ENCODE data around the gene ADRB2.
"Not testable (repeated sequence)": the region's sequence is repeated elsewhere in the genome, so short reads cannot be mapped to it uniquely, and the experiment has no call there.

Gene ADRB2

GRCh38 chr5:148856009-148856367 lies 29.6 kb downstream of the ADRB2 start:
- DNase-seq, result no peak

DNA sequence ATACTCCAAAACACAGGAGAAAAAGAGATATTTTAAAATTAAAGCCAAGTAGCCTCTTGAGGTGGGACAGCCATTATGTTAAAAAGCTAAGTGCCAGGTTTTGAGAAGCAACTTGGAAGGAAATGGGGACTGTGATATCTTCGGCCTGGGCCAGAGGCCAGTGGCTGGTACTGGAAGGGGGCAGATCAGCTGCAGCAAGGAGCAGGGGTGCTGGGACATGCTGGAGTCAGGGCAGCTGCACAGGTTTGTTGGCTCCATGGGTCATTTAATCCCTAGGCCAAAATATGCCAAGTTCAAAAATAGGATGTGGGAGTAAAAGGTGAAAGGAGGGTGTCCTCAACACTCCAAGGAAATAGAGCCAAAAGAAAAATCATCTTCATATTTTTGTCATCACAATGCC lies 30.0 kb downstream of the ADRB2 start:
- no peak for DNase-seq

DNA sequence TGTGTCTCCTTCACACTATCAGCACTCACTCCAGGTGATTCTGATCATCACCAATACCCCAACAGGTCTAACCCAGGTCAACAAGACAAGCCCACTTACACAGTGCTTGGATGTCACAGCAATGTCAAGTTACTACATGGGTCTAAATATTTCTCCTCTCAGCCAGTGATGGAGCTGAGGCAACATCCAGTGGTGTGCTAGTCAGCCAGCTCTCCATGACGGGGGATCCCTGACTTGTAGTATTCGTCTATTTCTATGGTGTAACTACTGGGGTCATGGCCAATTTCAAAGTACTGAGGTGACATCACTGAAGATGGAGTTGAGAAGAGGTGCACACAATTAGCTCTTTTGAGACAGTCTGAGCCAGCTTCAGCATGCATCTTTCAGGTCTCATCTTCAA lies 31.1 kb downstream of the ADRB2 start:
- DNase-seq, result no peak

- no peak for DNase-seq
Measured at GRCh38 chr5:148858106-148858505, 31.7 kb downstream of the ADRB2 start.

- DNase-seq, result no peak
Measured at GRCh38 chr5:148858547-148858946, 32.1 kb downstream of the ADRB2 start.

DNA sequence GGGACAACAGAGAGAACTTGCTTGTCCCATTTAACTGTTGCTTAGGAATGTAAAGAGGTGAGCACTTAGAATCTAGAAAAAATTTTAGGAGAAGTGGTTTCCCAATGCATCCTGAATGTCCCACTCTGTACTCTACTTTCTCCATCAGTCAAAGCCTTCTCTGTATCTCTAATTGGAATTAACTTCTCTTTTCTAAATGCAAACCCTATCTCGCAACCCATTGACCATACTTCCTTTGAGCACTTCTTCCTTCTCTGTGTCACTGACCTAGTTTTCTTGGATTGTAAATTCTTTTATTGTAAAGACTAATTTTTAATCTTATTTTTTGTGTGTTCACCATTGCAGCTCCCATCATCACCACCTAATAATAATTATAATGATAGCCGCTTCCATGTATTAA lies 33.3 kb downstream of the ADRB2 start:
- no peak for DNase-seq

- DNase-seq, result no peak
Measured at GRCh38 chr5:148860599-148860998, 34.2 kb downstream of the ADRB2 start.

GRCh38 chr5:148861088-148861487 lies 34.7 kb downstream of the ADRB2 start:
- DNase-seq, result no peak

- DNase-seq, result no peak
Measured at GRCh38 chr5:148861696-148862095, 35.3 kb downstream of the ADRB2 start.

DNA sequence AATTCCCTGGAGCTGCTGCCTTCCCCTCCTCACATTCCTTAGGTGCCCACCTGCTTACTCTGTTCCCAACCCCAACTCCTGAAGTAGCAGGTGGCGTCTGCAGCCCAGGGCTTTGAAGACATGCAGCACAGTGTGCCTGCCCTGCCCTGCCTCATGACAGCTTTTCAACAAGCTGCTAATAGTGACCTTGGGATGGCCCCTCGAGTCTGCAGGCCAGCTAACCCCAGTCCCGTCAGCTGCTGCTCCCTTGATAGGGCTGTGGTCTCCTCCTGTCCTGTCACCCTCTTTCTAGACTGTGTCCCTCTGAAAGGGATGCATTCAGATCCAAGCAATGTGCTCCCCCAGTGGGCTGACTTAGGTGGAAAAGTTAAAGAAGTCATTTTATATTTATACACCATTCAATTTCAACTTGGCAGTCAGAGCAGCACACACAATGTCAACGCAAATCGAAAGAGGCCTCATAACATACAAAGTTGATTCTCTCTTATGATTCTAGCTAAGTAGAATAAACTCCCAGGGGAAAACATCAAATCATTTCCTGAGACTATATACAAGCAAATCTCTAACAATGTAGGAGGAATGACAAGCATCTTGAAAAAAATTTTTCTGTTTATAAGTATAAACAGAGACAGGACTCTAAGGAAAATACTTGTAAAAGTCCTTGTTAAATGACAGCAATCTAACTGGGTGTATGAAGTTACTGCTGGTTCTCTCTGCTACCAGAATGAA lies 37.9 kb downstream of the ADRB2 start:
- no peak for DNase-seq

- no peak for DNase-seq
Measured at GRCh38 chr5:148866024-148866423, 39.6 kb downstream of the ADRB2 start.

DNA sequence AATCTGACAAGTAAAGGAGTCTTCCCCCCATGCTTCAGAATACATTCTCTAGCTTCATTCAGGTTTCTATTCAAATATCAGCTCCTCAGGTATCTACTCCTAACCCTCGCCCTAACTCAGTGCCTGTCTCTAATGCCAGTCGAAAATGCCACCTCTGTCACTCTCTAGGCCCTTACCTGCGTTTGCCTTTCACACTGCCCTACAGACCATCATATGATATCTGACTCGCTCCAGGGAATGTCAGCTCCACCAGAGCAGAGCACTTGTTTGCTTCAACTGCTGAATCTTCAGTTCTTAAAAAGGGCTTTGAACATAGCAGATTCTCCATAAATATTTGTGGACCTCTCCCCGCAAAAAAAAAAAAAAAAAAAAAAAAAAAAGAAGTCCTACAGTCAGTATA lies 46.7 kb downstream of the ADRB2 start:
- DNase-seq, result no peak

- DNase-seq, result no peak
Measured at GRCh38 chr5:148873690-148874485, 47.5 kb downstream of the ADRB2 start.

DNA sequence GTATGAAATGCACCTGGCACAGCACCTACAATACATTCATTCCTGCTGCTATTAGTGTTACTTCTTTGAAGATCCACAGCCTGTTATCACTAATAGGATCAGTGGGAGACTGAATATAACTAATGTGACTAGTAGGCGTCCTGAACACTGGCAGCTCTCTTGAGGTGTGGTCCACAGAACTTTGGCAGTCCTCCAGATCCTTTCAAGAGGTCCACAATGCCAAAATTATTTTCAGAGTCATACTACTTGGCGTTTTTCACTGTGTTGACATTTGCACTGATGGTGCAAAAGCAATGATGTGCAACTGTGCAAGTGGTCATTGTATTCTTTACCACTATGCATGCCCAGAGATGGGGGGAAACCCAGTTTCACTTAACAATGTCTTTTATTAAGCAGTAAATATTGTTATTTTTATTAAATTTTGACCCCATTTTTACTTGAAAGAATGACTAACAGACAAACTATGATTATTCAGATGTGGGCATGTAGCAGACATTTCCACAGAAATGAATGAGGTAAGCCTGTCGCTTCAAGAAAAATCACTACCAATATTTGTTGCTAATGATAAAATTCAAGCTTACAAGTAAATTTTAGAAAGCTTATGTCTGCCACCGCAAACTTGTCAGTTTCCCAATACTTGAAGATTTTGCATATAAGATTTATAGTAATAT lies 48.9 kb downstream of the ADRB2 start:
- DNase-seq, result no peak

DNA sequence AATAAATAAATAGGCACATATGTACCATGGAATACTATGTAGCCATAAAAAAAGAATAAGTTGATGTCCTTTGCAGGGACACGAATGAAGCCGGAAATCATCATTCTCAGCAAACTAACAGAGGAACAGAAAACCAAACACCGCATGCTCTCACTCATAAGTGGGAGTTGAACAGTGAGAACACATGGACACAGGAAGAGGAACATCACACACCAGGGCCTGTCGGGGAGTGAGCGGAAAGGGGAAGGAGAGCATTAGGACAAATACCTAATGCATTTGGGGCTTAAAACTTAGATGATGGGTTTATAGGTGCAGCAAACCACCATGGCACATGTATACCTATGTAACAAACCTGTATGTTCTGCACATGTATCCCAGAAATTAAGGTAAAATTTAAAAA lies 51.0 kb downstream of the ADRB2 start:
- not testable (repeated sequence) for DNase-seq

Measured in femur (tissue), 1 donor.